ENCODE measurements around the gene TBXAS1.

TBXAS1 gene

GRCh38 chr7:140036224-140036962, 207.3 kb downstream of the TBXAS1 start:
- H3K27ac ChIP-seq: no peak overlapping the region
- TF ChIP-seq CTCF (conservative IDR thresholded peaks at IDR 0.05): no peak

- no peak overlapping the region for H3K27ac ChIP-seq
- no peak for TF ChIP-seq CTCF (conservative IDR thresholded peaks at IDR 0.05)
Observed at GRCh38 chr7:140039066-140039465, 210.0 kb downstream of the TBXAS1 start.

- no peak overlapping the region for H3K27ac ChIP-seq
- TF ChIP-seq CTCF (conservative IDR thresholded peaks at IDR 0.05): no peak
Observed at GRCh38 chr7:140039896-140040295, 210.8 kb downstream of the TBXAS1 start.

- TF ChIP-seq CTCF (conservative IDR thresholded peaks at IDR 0.05): no peak
- H3K27ac ChIP-seq: no peak overlapping the region
Observed at GRCh38 chr7:140041659-140042385, 212.8 kb downstream of the TBXAS1 start.

- TF ChIP-seq CTCF (conservative IDR thresholded peaks at IDR 0.05): no peak
- H3K27ac ChIP-seq: no peak overlapping the region
Observed at GRCh38 chr7:140042386-140042670, 213.3 kb downstream of the TBXAS1 start.

- no peak overlapping the region for H3K27ac ChIP-seq
- TF ChIP-seq CTCF (conservative IDR thresholded peaks at IDR 0.05): no peak
Observed at GRCh38 chr7:140044251-140044650, 215.2 kb downstream of the TBXAS1 start.

GRCh38 chr7:140045697-140046096, 216.6 kb downstream of the TBXAS1 start:
- no peak overlapping the region for H3K27ac ChIP-seq
- TF ChIP-seq CTCF (conservative IDR thresholded peaks at IDR 0.05): no peak
